ENCODE data around the gene ICOS.

DNA sequence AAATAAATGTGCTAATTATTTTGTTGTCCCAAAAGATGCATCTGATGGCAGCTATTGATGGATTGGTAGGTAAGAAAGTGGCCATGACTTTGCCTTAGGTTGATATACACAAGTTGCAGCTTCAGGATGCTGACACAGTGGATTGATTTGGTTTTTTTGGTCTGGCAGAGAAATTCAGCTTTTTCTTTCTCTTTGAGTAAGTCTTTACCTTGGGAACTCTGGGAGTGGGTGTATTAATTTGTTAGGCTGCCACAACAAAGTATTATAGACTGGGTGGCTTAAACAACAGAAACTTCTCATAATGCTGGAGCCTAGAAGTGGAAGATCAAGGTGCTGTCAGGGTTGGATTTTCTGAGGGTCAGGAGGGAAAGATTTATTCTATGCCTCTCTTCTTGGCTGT lies 19.8 kb upstream of the ICOS start:
- TF ChIP-seq EZH2phosphoT487 (IDR thresholded peaks at IDR 0.05; ENCODE audit: low read length) (no peak), CTCF (IDR thresholded peaks at IDR 0.05; ENCODE audit: low read length) (no peak)

Data from MM.1S (cell line).